Natural killer cell (primary cell): ENCODE data around the gene KIT. TPM values are rescaled to one million over a fixed set of nuclear protein-coding genes. Genes with fewer than 3 reads are reported as not detected.
A peak's percentile ranks its signal among the peaks of the same experiment; 100 is the strongest.

Experiments used
- ATAC-seq, 3 donors: fragments of 150-1000 bp in 2 of 3; fragments of 200-7000 bp in 1 of 3; cut with Tn5 transposase; 1 replicate in 1 of 3; 2 replicates in 2 of 3; pipeline ENCODE4 v1.10.0; 2021; ENCODE audit warnings: mild to moderate bottlenecking in 2 of 3, moderate library complexity in 2 of 3
- DNase-seq, 2 donors: peaks; one replicate each; pipeline versions ENCODE4 v3.0.0 to v3.0.0-alpha.2; 2013 to 2021; ENCODE audit warnings: mixed read lengths in 1 of 2
- H3K27ac ChIP-seq: one replicate; pipeline ENCODE4 v1.5.1; 2013; ENCODE audit warnings: mild to moderate bottlenecking, low read length
- H3K27me3 ChIP-seq: one replicate; pipeline ENCODE4 v1.6.1; 2013; ENCODE audit warnings: low read length; ENCODE audit not compliant: control insufficient read depth, insufficient read depth
- H3K36me3 ChIP-seq: one replicate; pipeline ENCODE4 v1.6.1; 2013; ENCODE audit warnings: low read length; ENCODE audit not compliant: control insufficient read depth, insufficient read depth
- H3K4me1 ChIP-seq: one replicate; pipeline ENCODE4 v1.6.1; 2013; ENCODE audit warnings: low read length; ENCODE audit not compliant: control insufficient read depth, insufficient read depth
- H3K4me3 ChIP-seq: one replicate; pipeline ENCODE4 v1.5.1; 2013; ENCODE audit warnings: low read length
- H3K9me3 ChIP-seq: one replicate; pipeline ENCODE4 v1.6.1; 2013; ENCODE audit warnings: low read length; ENCODE audit not compliant: control insufficient read depth, insufficient read depth
- H3K27ac Mint-ChIP-seq, 2 donors: one replicate each; pipeline ENCODE4 v1.8.0; 2022; ENCODE audit warnings: mild to moderate bottlenecking in 2 of 2, mixed read lengths in 2 of 2, moderate library complexity in 1 of 2
- H3K27me3 Mint-ChIP-seq, 2 donors: one replicate each; pipeline ENCODE4 v1.8.0; 2022; ENCODE audit warnings: low read depth in 2 of 2, mixed read lengths in 2 of 2
- H3K36me3 Mint-ChIP-seq: one replicate; pipeline ENCODE4 v1.8.0; 2022; ENCODE audit warnings: mixed read lengths
- H3K4me1 Mint-ChIP-seq, 2 donors: one replicate each; pipeline ENCODE4 v1.8.0; 2022; ENCODE audit warnings: mixed read lengths in 2 of 2
- H3K4me3 Mint-ChIP-seq: one replicate; pipeline ENCODE4 v1.8.0; 2022; ENCODE audit warnings: mild to moderate bottlenecking, moderate library complexity, mixed read lengths
- H3K9me3 Mint-ChIP-seq, 2 donors: one replicate each; pipeline ENCODE4 v1.8.0; 2022; ENCODE audit warnings: mixed read lengths in 2 of 2
- CTCF ChIP-seq: fragments of 200-600 bp; IDR thresholded peaks from one replicate; pipeline ENCODE4 v1.8.0; 2022; ENCODE audit warnings: antibody characterized with exemption
- WGBS: methylation state at CpG from one replicate; pipeline ENCODE4 v1.1.7; 2013; ENCODE audit warnings: missing lambda C conversion rate; ENCODE audit not compliant: insufficient coverage; 5-methylcytosine and 5-hydroxymethylcytosine counted together
- intact Hi-C: fragments of 100-400 bp; cut with micrococcal nuclease; formaldehyde crosslinking; loops from one replicate; pipeline ENCODE4 v1.14.2; 2022
- total RNA-seq, 4 donors: library from RNA; stranded (reverse); fragments of 120-200 nt in 1 of 4; gene quantifications; one replicate each; pipeline versions ENCODE4 v1.2.3 to v1.2.4, GENCODE V29; 2013 to 2022

The KIT gene
- total RNA-seq, 3 donors from 2014 or later (not counting 1 experiment from before 2014, with no cell fraction given): 2.0 to 6.6 (median 3.2) TPM

- no peak for DNase-seq
- Mint-ChIP-seq H3K4me1 (peaks cover 17 to 43% of the 10 kb centered on the region in 2 donors), H3K4me3 (peak overlapping the region; percentile 89), H3K36me3 (peaks cover 9% of the 10 kb centered on the region), H3K27me3 (peaks cover 30 to 50% of the 10 kb centered on the region in 2 donors), H3K27ac (peak overlapping the region in 1 of 2 donors; percentile 31), H3K9me3 (no peaks in the 10 kb centered on the region)
- no peak for ATAC-seq
- Histone ChIP-seq H3K4me1 (peaks cover 31% of the 10 kb centered on the region), H3K36me3 (no peaks in the 10 kb centered on the region), H3K27ac (no peak overlapping the region), H3K9me3 (no peaks in the 10 kb centered on the region), H3K4me3 (peak overlapping the region; percentile 64), H3K27me3 (peaks cover 18% of the 10 kb centered on the region)
- no peak for TF ChIP-seq CTCF
- intact Hi-C loops: no loop called here
- under 1% methylated on average over 14 of the region's 14 CpGs for WGBS
These were observed 1.6 kb downstream of the KIT start for GRCh38 chr4:54659313-54659712.

GRCh38 chr4:54659749-54660535, 2.2 kb downstream of the KIT start:
- Histone ChIP-seq H3K9me3 (no peaks in the 10 kb centered on the region), H3K27me3 (peaks cover 18% of the 10 kb centered on the region), H3K27ac (no peak overlapping the region), H3K36me3 (no peaks in the 10 kb centered on the region), H3K4me3 (peak overlapping the region; percentile 64), H3K4me1 (peaks cover 31% of the 10 kb centered on the region)
- peaks cover 31 to 52% of the 10 kb centered on the region in 2 donors for H3K27me3 Mint-ChIP-seq
- ATAC-seq: no peak
- intact Hi-C loops: no loop called here
- no peak for TF ChIP-seq CTCF
- DNase-seq: no peak
- peak overlapping the region; percentile 89 for H3K4me3 Mint-ChIP-seq
- H3K9me3 Mint-ChIP-seq: no peaks in the 10 kb centered on the region
- H3K36me3 Mint-ChIP-seq: peaks cover 9% of the 10 kb centered on the region
- peak overlapping the region in 1 of 2 donors; percentile 31 for H3K27ac Mint-ChIP-seq
- peaks cover 17 to 43% of the 10 kb centered on the region in 2 donors for H3K4me1 Mint-ChIP-seq
- 27% methylated on average over 8 of the region's 9 CpGs for WGBS

- H3K36me3 Mint-ChIP-seq: peaks cover 9% of the 10 kb centered on the region
- 93% methylated on average over 2 of the region's 2 CpGs for WGBS
- Histone ChIP-seq H3K4me3 (no peak overlapping the region), H3K36me3 (no peaks in the 10 kb centered on the region), H3K9me3 (no peaks in the 10 kb centered on the region), H3K4me1 (peaks cover 31% of the 10 kb centered on the region), H3K27ac (no peak overlapping the region), H3K27me3 (peaks cover 18% of the 10 kb centered on the region)
- intact Hi-C loops: no loop called here
- no peaks in the 10 kb centered on the region for H3K9me3 Mint-ChIP-seq
- TF ChIP-seq CTCF: no peak
- H3K4me1 Mint-ChIP-seq: peaks cover 17 to 43% of the 10 kb centered on the region in 2 donors
- no peak overlapping the region for H3K27ac Mint-ChIP-seq
- peaks cover 36 to 59% of the 10 kb centered on the region in 2 donors for H3K27me3 Mint-ChIP-seq
- H3K4me3 Mint-ChIP-seq: peak overlapping the region; percentile 51
- no peak for ATAC-seq
- no peak for DNase-seq
These were observed 2.8 kb downstream of the KIT start for GRCh38 chr4:54660591-54660990.
